Colonic mucosa (tissue), 4 donors: ENCODE measurements around the gene COL19A1. TPM values are rescaled to one million over a fixed set of nuclear protein-coding genes. Genes with fewer than 3 reads are reported as not detected.

Experiments used
- DNase-seq: peaks from one replicate; pipeline ENCODE4 v3.0.0-alpha.2; 2020
- H3K27ac ChIP-seq: fragments of 200-600 bp; one replicate; pipeline ENCODE4 v1.8.0; 2021
- H3K27me3 ChIP-seq: fragments of 200-600 bp; one replicate; pipeline ENCODE4 v1.8.0; 2021
- H3K36me3 ChIP-seq: fragments of 200-600 bp; one replicate; pipeline ENCODE4 v1.8.0; 2021
- H3K4me1 ChIP-seq: fragments of 200-600 bp; one replicate; pipeline ENCODE4 v1.8.0; 2021; ENCODE audit warnings: mild to moderate bottlenecking
- H3K4me3 ChIP-seq: fragments of 200-600 bp; one replicate; pipeline ENCODE4 v1.8.0; 2021
- H3K9ac ChIP-seq, 2 donors: one replicate each; pipeline ENCODE4 v1.7.0; 2013; ENCODE audit warnings: control low read depth in 2 of 2, low read depth in 2 of 2, low read length in 2 of 2
- H3K9me3 ChIP-seq: fragments of 200-600 bp; one replicate; pipeline ENCODE4 v1.8.0; 2021
- CTCF ChIP-seq: fragments of 200-600 bp; IDR thresholded peaks from one replicate; pipeline ENCODE4 v1.8.0; 2022; ENCODE audit warnings: antibody characterized with exemption, mild to moderate bottlenecking
- intact Hi-C: fragments of 100-400 bp; cut with DNase I; formaldehyde crosslinking; loops from one replicate; pipeline ENCODE4 v1.14.1; 2022
- total RNA-seq, 2 donors: library from RNA; stranded (reverse); fragmentation: NEBNext Ultra II Directional in 1 of 2; extraction: Animal tissue kit (Norgen Biotek cat#: 25700) in 1 of 2; gene quantifications; one replicate each; pipeline ENCODE4 v1.2.1, GENCODE V29; 2021
- donor health status: healthy.
- donor health status: DM: no; HTN: no; CAD: no.
- donor health status: DM: no; HTN: no; CAD: no.

COL19A1 gene
- total RNA-seq, 2 donors from 2014 or later = 0.22 to 0.56 TPM

DNA sequence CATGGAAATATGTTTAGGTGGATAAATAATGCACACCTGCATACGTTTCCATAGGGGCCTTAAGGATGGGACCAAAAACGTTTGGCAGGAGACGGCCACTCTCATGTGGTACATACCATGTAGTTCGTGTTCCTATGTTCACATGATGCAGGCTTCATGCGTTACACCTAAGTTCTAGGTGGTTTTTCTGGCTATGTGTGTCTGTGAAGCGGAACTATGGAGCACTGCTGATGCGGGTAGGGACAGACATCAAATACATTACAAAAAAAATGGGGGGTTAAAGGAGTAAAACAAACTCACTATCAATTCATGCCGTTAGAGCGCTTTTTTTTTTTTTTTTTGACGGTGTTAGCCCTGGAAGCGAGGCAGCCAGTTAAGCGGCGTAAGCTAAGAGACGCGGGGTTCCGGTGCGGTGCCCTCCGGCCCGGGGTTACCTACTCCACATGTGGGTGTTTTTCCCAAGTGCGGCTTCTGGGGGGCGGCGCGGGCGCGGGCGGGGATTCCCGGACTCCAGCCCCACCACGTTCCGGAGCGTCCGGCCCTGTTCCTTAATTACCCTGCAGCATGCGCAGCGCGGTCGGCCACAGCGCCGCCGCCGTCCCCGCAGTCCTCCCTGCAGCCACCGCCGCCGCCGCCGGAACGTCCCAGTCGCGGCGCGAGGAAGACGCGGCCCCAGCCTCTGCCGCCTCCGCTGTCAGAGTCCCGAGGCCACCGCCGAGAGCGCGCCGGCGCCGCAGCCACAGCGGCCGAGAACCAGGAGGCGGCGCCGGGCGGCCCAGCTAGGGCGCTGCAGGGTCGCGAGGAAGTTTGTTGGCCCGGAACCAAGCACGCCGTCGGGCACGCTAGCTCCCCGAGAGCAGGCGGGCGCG is 648 bp downstream of the COL19A1 start:
- no peak for TF ChIP-seq CTCF
- peak overlapping the region; percentile 53 for H3K4me3 ChIP-seq
- H3K9me3 ChIP-seq = no peaks in the 10 kb centered on the region
- intact Hi-C loops = no loop called here
- DNase-seq = peak; percentile 37
- H3K27me3 ChIP-seq = peaks cover 7% of the 10 kb centered on the region
- H3K27ac ChIP-seq = peak overlapping the region; percentile 1
- H3K9ac ChIP-seq = peak overlapping the region; percentile 36 to 48
- no peaks in the 10 kb centered on the region for H3K4me1 ChIP-seq
- H3K36me3 ChIP-seq = no peaks in the 10 kb centered on the region

GRCh38 chr6:69867639-69867976 is 1.3 kb downstream of the COL19A1 start:
- no peak overlapping the region for H3K27ac ChIP-seq
- no peaks in the 10 kb centered on the region for H3K36me3 ChIP-seq
- TF ChIP-seq CTCF = no peak
- H3K4me3 ChIP-seq = peak overlapping the region; percentile 53
- no peak for DNase-seq
- no peaks in the 10 kb centered on the region for H3K9me3 ChIP-seq
- intact Hi-C loops = no loop called here
- peaks cover 7% of the 10 kb centered on the region for H3K27me3 ChIP-seq
- peak overlapping the region in 1 of 2 donors; percentile 48 for H3K9ac ChIP-seq
- no peaks in the 10 kb centered on the region for H3K4me1 ChIP-seq

DNA sequence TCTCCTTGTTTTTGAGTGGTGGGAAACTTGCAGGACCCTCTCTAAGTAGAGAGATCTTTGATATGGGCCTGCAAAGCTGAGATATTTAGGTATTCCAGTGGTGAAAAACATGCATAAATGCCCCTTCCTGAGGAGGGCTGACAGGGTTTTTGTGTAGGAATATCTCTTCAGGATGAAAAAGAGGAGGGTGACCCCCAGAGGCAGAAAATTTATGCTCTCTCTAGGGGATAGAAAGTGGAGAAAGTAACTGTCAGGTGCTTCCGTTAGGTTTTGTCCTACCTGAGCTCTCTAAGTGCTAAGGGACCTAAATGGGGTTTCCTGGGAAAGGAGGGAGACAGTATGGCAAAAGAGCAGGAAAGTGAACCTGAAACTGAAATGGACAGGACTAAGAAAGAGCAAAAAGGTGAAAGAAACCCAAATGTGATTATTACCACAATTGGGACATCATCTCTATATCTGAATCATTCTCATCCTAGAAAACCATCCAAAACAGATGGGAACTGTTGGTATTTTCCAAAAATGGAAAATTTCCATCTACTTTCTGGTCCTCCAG is 2.0 kb downstream of the COL19A1 start:
- H3K27ac ChIP-seq = no peak overlapping the region
- no peaks in the 10 kb centered on the region for H3K9me3 ChIP-seq
- DNase-seq = no peak
- H3K4me3 ChIP-seq = no peak overlapping the region
- no peak overlapping the region for H3K9ac ChIP-seq
- peaks cover 7% of the 10 kb centered on the region for H3K27me3 ChIP-seq
- intact Hi-C loops = no loop called here
- no peaks in the 10 kb centered on the region for H3K36me3 ChIP-seq
- no peaks in the 10 kb centered on the region for H3K4me1 ChIP-seq
- TF ChIP-seq CTCF = no peak

- Histone ChIP-seq H3K4me3 (no peak overlapping the region), H3K36me3 (no peaks in the 10 kb centered on the region), H3K9ac (no peak overlapping the region), H3K27ac (no peak overlapping the region), H3K4me1 (no peaks in the 10 kb centered on the region), H3K27me3 (peaks cover 7% of the 10 kb centered on the region), H3K9me3 (no peaks in the 10 kb centered on the region)
- no peak for DNase-seq
- no peak for TF ChIP-seq CTCF
- intact Hi-C loops = no loop called here
These were observed 2.6 kb downstream of the COL19A1 start for GRCh38 chr6:69868961-69869360.

DNA sequence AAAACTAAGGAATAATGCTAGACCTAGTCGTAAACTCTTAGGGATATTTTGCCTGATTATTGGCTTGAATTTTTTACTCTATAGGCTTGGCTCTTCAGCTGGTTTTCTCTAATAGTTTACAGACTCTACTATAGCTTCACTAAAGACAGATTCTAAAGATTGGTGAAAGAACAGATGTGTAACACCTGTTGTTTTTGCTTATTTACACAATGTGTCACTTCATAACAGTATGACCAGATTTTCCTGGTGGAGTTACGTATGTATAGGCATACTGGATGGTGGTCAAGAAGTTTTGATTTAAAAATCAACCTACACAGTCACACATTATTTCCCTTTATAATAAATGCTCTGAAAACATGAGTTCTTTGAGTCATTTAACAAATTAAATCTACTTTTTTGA is 4.8 kb downstream of the COL19A1 start:
- Histone ChIP-seq H3K27ac (no peak overlapping the region), H3K9ac (no peak overlapping the region), H3K4me1 (no peaks in the 10 kb centered on the region), H3K36me3 (no peaks in the 10 kb centered on the region), H3K9me3 (no peaks in the 10 kb centered on the region), H3K4me3 (no peak overlapping the region), H3K27me3 (peaks cover 7% of the 10 kb centered on the region)
- no peak for DNase-seq
- intact Hi-C loops = no loop called here
- no peak for TF ChIP-seq CTCF
